ENCODE results near the gene MRGPRF.

Gene MRGPRF

GRCh38 chr11:69007975-69008381 is 5.1 kb downstream of the MRGPRF start:
- peaks cover 87% of the 10 kb centered on the region for H3K4me1 ChIP-seq (ENCODE audit: control insufficient read depth, insufficient read depth, low read length)
- H3K9ac ChIP-seq (ENCODE audit: low read length in 2 of 2) = peak overlapping the region; percentile 68 to 74
- H3K9me3 ChIP-seq (ENCODE audit: control insufficient read depth in 2 of 2, low read length in 2 of 2) = no peaks in the 10 kb centered on the region
- H3K27ac ChIP-seq (ENCODE audit: low read length) = peak overlapping the region; percentile 99
- H3K36me3 ChIP-seq (ENCODE audit: control insufficient read depth in 2 of 2, insufficient read depth in 2 of 2, low read length in 2 of 2) = peaks cover 36 to 48% of the 10 kb centered on the region in 2 donors
- no peaks in the 10 kb centered on the region for H3K27me3 ChIP-seq (ENCODE audit: control insufficient read depth in 1 of 2, insufficient read depth in 2 of 2, low read length in 2 of 2)
- H3K4me3 ChIP-seq (ENCODE audit: low read length in 2 of 2) = peak overlapping the region; percentile 59 to 95

GRCh38 chr11:69006816-69007215 is 6.2 kb downstream of the MRGPRF start:
- H3K4me3 ChIP-seq (ENCODE audit: low read length in 2 of 2) = peak overlapping the region in 1 of 2 donors; percentile 54
- H3K36me3 ChIP-seq (ENCODE audit: control insufficient read depth in 2 of 2, insufficient read depth in 2 of 2, low read length in 2 of 2) = peaks cover 40 to 50% of the 10 kb centered on the region in 2 donors
- H3K27me3 ChIP-seq (ENCODE audit: control insufficient read depth in 1 of 2, insufficient read depth in 2 of 2, low read length in 2 of 2) = no peaks in the 10 kb centered on the region
- no peak overlapping the region for H3K9ac ChIP-seq (ENCODE audit: low read length in 2 of 2)
- H3K27ac ChIP-seq (ENCODE audit: low read length) = peak overlapping the region; percentile 99
- H3K9me3 ChIP-seq (ENCODE audit: control insufficient read depth in 2 of 2, low read length in 2 of 2) = no peaks in the 10 kb centered on the region
- H3K4me1 ChIP-seq (ENCODE audit: control insufficient read depth, insufficient read depth, low read length) = peaks cover 98% of the 10 kb centered on the region

GRCh38 chr11:69005631-69006368 is 7.2 kb downstream of the MRGPRF start:
- no peaks in the 10 kb centered on the region for H3K27me3 ChIP-seq (ENCODE audit: control insufficient read depth in 1 of 2, insufficient read depth in 2 of 2, low read length in 2 of 2)
- H3K4me1 ChIP-seq (ENCODE audit: control insufficient read depth, insufficient read depth, low read length) = peaks cover 100% of the 10 kb centered on the region
- H3K27ac ChIP-seq (ENCODE audit: low read length) = peak overlapping the region; percentile 99

GRCh38 chr11:69005183-69005630 is 7.8 kb downstream of the MRGPRF start:
- H3K9ac ChIP-seq (ENCODE audit: low read length in 2 of 2) = no peak overlapping the region
- H3K4me3 ChIP-seq (ENCODE audit: low read length in 2 of 2) = peak overlapping the region in 1 of 2 donors; percentile 15
- peak overlapping the region; percentile 99 for H3K27ac ChIP-seq (ENCODE audit: low read length)
- H3K36me3 ChIP-seq (ENCODE audit: control insufficient read depth in 2 of 2, insufficient read depth in 2 of 2, low read length in 2 of 2) = peaks cover 40 to 50% of the 10 kb centered on the region in 2 donors
- peaks cover 98% of the 10 kb centered on the region for H3K4me1 ChIP-seq (ENCODE audit: control insufficient read depth, insufficient read depth, low read length)
- H3K9me3 ChIP-seq (ENCODE audit: control insufficient read depth in 2 of 2, low read length in 2 of 2) = no peaks in the 10 kb centered on the region
- H3K27me3 ChIP-seq (ENCODE audit: control insufficient read depth in 1 of 2, insufficient read depth in 2 of 2, low read length in 2 of 2) = no peaks in the 10 kb centered on the region

More at GRCh38 chr11:69005631-69006368, 7.2 kb downstream of the MRGPRF start:
- no peaks in the 10 kb centered on the region for H3K9me3 ChIP-seq (ENCODE audit: control insufficient read depth in 2 of 2, low read length in 2 of 2)
- H3K9ac ChIP-seq (ENCODE audit: low read length in 2 of 2) = no peak overlapping the region
- peaks cover 40 to 50% of the 10 kb centered on the region in 2 donors for H3K36me3 ChIP-seq (ENCODE audit: control insufficient read depth in 2 of 2, insufficient read depth in 2 of 2, low read length in 2 of 2)
- peak overlapping the region in 1 of 2 donors; percentile 15 for H3K4me3 ChIP-seq (ENCODE audit: low read length in 2 of 2)

GRCh38 chr11:69004411-69005182 is 8.4 kb downstream of the MRGPRF start:
- H3K9me3 ChIP-seq (ENCODE audit: control insufficient read depth in 2 of 2, low read length in 2 of 2) = no peaks in the 10 kb centered on the region
- peak overlapping the region; percentile 28 to 35 for H3K4me3 ChIP-seq (ENCODE audit: low read length in 2 of 2)
- no peaks in the 10 kb centered on the region for H3K27me3 ChIP-seq (ENCODE audit: control insufficient read depth in 1 of 2, insufficient read depth in 2 of 2, low read length in 2 of 2)
- peaks cover 97% of the 10 kb centered on the region for H3K4me1 ChIP-seq (ENCODE audit: control insufficient read depth, insufficient read depth, low read length)
- peaks cover 40 to 50% of the 10 kb centered on the region in 2 donors for H3K36me3 ChIP-seq (ENCODE audit: control insufficient read depth in 2 of 2, insufficient read depth in 2 of 2, low read length in 2 of 2)
- H3K27ac ChIP-seq (ENCODE audit: low read length) = peak overlapping the region; percentile 99
- H3K9ac ChIP-seq (ENCODE audit: low read length in 2 of 2) = peak overlapping the region in 1 of 2 donors; percentile 13

GRCh38 chr11:69003866-69004367 is 9.1 kb downstream of the MRGPRF start:
- Histone ChIP-seq H3K9ac (ENCODE audit: low read length in 2 of 2) (peak overlapping the region; percentile 13 to 21), H3K27me3 (ENCODE audit: control insufficient read depth in 1 of 2, insufficient read depth in 2 of 2, low read length in 2 of 2) (no peaks in the 10 kb centered on the region), H3K27ac (ENCODE audit: low read length) (peak overlapping the region; percentile 99), H3K4me3 (ENCODE audit: low read length in 2 of 2) (no peak overlapping the region), H3K4me1 (ENCODE audit: control insufficient read depth, insufficient read depth, low read length) (peaks cover 97% of the 10 kb centered on the region), H3K9me3 (ENCODE audit: control insufficient read depth in 2 of 2, low read length in 2 of 2) (no peaks in the 10 kb centered on the region), H3K36me3 (ENCODE audit: control insufficient read depth in 2 of 2, insufficient read depth in 2 of 2, low read length in 2 of 2) (peaks cover 36 to 44% of the 10 kb centered on the region in 2 donors)

- no peaks in the 10 kb centered on the region for H3K9me3 ChIP-seq (ENCODE audit: control insufficient read depth in 2 of 2, low read length in 2 of 2)
- H3K36me3 ChIP-seq (ENCODE audit: control insufficient read depth in 2 of 2, insufficient read depth in 2 of 2, low read length in 2 of 2) = peaks cover 36 to 44% of the 10 kb centered on the region in 2 donors
- no peak overlapping the region for H3K4me3 ChIP-seq (ENCODE audit: low read length in 2 of 2)
- H3K27me3 ChIP-seq (ENCODE audit: control insufficient read depth in 1 of 2, insufficient read depth in 2 of 2, low read length in 2 of 2) = no peaks in the 10 kb centered on the region
- H3K27ac ChIP-seq (ENCODE audit: low read length) = peak overlapping the region; percentile 99
- peak overlapping the region; percentile 21 to 27 for H3K9ac ChIP-seq (ENCODE audit: low read length in 2 of 2)
- H3K4me1 ChIP-seq (ENCODE audit: control insufficient read depth, insufficient read depth, low read length) = peaks cover 97% of the 10 kb centered on the region
Measured at GRCh38 chr11:69003301-69003865, 9.7 kb downstream of the MRGPRF start.

- Histone ChIP-seq H3K9ac (ENCODE audit: low read length in 2 of 2) (peak overlapping the region; percentile 27 to 64), H3K4me1 (ENCODE audit: control insufficient read depth, insufficient read depth, low read length) (peaks cover 97% of the 10 kb centered on the region), H3K27me3 (ENCODE audit: control insufficient read depth in 1 of 2, insufficient read depth in 2 of 2, low read length in 2 of 2) (no peaks in the 10 kb centered on the region), H3K4me3 (ENCODE audit: low read length in 2 of 2) (peak overlapping the region in 1 of 2 donors; percentile 22), H3K27ac (ENCODE audit: low read length) (peak overlapping the region; percentile 99), H3K36me3 (ENCODE audit: control insufficient read depth in 2 of 2, insufficient read depth in 2 of 2, low read length in 2 of 2) (peaks cover 34 to 38% of the 10 kb centered on the region in 2 donors), H3K9me3 (ENCODE audit: control insufficient read depth in 2 of 2, low read length in 2 of 2) (no peaks in the 10 kb centered on the region)
Measured at GRCh38 chr11:69002570-69003231, 10.3 kb downstream of the MRGPRF start.

GRCh38 chr11:69002110-69002569 is 10.9 kb downstream of the MRGPRF start:
- Histone ChIP-seq H3K4me3 (ENCODE audit: low read length in 2 of 2) (peak overlapping the region in 1 of 2 donors; percentile 22), H3K27me3 (ENCODE audit: control insufficient read depth in 1 of 2, insufficient read depth in 2 of 2, low read length in 2 of 2) (no peaks in the 10 kb centered on the region), H3K36me3 (ENCODE audit: control insufficient read depth in 2 of 2, insufficient read depth in 2 of 2, low read length in 2 of 2) (peaks cover 32 to 34% of the 10 kb centered on the region in 2 donors), H3K4me1 (ENCODE audit: control insufficient read depth, insufficient read depth, low read length) (peaks cover 97% of the 10 kb centered on the region), H3K9me3 (ENCODE audit: control insufficient read depth in 2 of 2, low read length in 2 of 2) (no peaks in the 10 kb centered on the region), H3K27ac (ENCODE audit: low read length) (peak overlapping the region; percentile 99), H3K9ac (ENCODE audit: low read length in 2 of 2) (peak overlapping the region; percentile 62 to 64)

Data from stomach smooth muscle (tissue), 2 donors.